Esophagus squamous epithelium (tissue), 4 donors: Measurements from ENCODE around the gene BCL7A.

ENCODE experiments used
- POLR2A ChIP-seq, 4 donors: fragments of 450-650 bp; IDR thresholded peaks; one replicate each; pipeline ENCODE4 v1.6.1; 2017; ENCODE audit warnings: antibody characterized with exemption in 4 of 4, mild to moderate bottlenecking in 4 of 4, moderate library complexity in 3 of 4
- TF ChIP-seq, protein P1 (sequence below), 6 experiments: fragments of 450-650 bp in 4 of 6; fragments of 200-600 bp in 2 of 6; sonication (generic) in 2 of 6; IDR thresholded peaks; one replicate each; pipeline ENCODE4 v1.5.1; 2016 to 2019; ENCODE audit warnings: antibody characterized with exemption in 6 of 6, mild to moderate bottlenecking in 4 of 6, moderate library complexity in 4 of 6

DNA sequence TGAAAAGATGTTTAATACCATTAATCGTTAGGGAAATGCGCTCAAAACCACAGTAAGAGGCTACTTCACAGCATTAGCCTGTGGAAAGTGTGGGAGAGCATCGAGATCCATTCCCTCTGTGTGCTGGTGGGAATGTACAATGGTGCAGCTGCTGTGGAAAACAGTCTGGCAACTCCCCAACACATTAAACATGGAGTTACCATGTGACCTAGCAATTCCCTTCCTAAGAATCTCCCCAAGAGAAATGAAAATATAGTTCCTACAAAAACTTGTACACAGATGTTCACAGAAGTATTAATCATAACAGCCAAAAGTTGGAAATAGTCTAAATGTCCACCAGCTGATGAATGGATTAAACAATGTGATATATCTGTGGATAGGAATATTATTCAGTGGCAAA, 80.6 kb downstream of the BCL7A start:
- TF ChIP-seq, protein P1, sequence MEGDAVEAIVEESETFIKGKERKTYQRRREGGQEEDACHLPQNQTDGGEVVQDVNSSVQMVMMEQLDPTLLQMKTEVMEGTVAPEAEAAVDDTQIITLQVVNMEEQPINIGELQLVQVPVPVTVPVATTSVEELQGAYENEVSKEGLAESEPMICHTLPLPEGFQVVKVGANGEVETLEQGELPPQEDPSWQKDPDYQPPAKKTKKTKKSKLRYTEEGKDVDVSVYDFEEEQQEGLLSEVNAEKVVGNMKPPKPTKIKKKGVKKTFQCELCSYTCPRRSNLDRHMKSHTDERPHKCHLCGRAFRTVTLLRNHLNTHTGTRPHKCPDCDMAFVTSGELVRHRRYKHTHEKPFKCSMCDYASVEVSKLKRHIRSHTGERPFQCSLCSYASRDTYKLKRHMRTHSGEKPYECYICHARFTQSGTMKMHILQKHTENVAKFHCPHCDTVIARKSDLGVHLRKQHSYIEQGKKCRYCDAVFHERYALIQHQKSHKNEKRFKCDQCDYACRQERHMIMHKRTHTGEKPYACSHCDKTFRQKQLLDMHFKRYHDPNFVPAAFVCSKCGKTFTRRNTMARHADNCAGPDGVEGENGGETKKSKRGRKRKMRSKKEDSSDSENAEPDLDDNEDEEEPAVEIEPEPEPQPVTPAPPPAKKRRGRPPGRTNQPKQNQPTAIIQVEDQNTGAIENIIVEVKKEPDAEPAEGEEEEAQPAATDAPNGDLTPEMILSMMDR (IDR thresholded peaks at IDR 0.05), result no peak
- TF ChIP-seq POLR2A (IDR thresholded peaks at IDR 0.05), result no peak
